DOHH2 (cell line): ENCODE data around the gene SLC22A4.

Experiments
- EZH2phosphoT487 ChIP-seq: fragments of 200-600 bp; sonication (generic); IDR thresholded peaks from 2 replicates; pipeline ENCODE4 v1.6.1; 2017; ENCODE audit warnings: borderline replicate concordance, mild to moderate bottlenecking, antibody characterized with exemption, low read length, moderate library complexity, mixed read lengths
- TF ChIP-seq, protein P1 (sequence below): fragments of 200-600 bp; sonication (generic); IDR thresholded peaks from one replicate; pipeline ENCODE4 v1.5.1; 2014; ENCODE audit warnings: antibody characterized with exemption, mild to moderate bottlenecking, low read depth, low read length; ENCODE audit not compliant: poor library complexity, severe bottlenecking

DNA sequence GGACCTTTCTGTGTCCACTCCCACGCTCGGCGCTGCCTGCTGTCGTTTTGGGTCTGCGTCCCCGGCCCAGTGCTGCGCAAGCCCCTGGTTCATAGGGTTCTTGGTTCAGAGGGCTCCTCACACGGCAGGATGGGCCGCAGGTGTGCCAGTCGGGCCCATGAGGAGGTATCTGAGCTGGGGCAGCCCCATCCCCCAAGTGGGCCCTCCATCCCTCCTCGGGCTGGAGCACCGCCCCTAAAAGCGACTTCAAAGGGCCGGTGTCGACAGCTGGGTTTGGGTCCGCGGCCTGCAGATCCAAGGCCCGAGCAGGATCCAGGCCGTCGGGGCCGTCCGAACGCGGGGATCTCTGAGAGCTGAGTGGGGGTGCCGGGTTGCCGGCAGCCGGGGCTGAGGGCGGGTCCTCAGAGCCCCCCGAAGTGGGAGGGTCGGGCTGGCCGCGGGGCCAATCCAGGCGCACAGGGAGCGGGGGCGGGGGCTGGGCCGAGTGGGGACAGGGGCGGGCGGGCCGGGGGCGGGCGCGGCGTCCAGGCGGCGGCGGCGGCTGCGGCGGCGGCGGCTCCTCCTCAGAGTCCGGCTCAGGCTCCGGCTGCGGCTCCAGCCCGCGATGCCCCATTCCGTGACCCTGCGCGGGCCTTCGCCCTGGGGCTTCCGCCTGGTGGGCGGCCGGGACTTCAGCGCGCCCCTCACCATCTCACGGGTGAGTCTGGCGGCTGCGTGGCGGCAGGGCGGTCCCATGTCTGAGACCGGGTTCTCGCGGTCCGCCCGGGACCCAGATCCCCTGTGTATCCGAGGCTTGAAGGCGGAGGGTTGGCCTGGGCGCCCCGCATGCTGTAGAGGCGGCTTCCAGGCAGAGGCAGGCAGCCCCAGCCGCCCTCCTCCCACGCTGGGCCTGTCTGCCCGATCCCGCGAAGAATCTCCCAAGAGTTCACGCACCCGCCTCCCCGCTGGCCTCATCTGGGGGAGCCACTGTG lies 36.8 kb upstream of the SLC22A4 start, which contains the start of gene PDLIM4:
- TF ChIP-seq, protein P1, sequence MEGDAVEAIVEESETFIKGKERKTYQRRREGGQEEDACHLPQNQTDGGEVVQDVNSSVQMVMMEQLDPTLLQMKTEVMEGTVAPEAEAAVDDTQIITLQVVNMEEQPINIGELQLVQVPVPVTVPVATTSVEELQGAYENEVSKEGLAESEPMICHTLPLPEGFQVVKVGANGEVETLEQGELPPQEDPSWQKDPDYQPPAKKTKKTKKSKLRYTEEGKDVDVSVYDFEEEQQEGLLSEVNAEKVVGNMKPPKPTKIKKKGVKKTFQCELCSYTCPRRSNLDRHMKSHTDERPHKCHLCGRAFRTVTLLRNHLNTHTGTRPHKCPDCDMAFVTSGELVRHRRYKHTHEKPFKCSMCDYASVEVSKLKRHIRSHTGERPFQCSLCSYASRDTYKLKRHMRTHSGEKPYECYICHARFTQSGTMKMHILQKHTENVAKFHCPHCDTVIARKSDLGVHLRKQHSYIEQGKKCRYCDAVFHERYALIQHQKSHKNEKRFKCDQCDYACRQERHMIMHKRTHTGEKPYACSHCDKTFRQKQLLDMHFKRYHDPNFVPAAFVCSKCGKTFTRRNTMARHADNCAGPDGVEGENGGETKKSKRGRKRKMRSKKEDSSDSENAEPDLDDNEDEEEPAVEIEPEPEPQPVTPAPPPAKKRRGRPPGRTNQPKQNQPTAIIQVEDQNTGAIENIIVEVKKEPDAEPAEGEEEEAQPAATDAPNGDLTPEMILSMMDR = no peak
- no peak for TF ChIP-seq EZH2phosphoT487
